Activated CD4-positive, alpha-beta T cell treated with anti-CD3 and anti-CD28 coated beads, Interleukin-2, amount 50 U/mL, for 4 hours (primary cell): ENCODE data around the gene LDLRAD4.
A peak's percentile ranks its signal among the peaks of the same experiment; 100 is the strongest.

ENCODE experiments used
- DNase-seq, 2 experiments: peaks; one replicate each; pipeline ENCODE4 v3.0.0-alpha.2; 2020

Gene LDLRAD4

DNA sequence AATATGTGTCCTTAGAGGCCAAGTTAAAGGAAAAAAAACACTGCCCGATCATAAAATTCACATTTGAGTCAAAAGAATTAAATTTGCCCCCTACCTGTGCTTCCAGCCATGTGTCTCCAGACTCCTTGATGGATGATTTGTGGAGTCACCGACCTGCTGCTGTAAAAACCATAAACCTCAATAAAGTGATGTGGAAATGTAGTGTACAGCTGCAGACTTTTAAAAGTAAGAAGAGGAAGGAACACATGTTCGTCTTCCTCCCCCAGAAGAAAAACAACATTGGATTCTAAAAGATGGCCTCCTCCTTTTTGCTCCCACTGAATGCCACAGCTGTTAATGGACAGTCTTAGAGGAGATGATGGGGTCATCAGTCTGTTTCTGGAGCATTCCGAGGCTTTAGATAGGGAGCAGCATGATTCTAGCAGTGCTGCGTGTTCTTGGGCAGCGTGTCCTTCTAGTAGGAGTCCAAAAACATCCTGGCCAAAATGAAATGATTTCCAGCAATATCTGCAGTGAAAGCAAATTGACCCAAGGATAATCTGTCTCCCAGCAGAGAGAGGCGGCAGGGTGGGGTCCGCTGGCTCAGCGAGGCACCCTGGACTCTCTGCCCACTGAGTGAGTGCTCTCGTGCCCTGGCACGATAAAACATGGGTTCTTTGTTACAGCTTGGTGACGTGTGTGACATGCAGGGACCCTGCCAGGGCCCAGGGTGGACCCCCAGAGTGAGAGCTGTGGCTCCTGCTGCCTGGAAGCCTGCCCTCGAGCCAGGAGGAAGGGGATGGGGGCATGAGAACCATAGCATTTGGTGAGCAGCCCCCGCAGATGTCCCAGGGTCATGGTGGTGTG lies 311.7 kb downstream of the LDLRAD4 start:
- no peak for DNase-seq

DNA sequence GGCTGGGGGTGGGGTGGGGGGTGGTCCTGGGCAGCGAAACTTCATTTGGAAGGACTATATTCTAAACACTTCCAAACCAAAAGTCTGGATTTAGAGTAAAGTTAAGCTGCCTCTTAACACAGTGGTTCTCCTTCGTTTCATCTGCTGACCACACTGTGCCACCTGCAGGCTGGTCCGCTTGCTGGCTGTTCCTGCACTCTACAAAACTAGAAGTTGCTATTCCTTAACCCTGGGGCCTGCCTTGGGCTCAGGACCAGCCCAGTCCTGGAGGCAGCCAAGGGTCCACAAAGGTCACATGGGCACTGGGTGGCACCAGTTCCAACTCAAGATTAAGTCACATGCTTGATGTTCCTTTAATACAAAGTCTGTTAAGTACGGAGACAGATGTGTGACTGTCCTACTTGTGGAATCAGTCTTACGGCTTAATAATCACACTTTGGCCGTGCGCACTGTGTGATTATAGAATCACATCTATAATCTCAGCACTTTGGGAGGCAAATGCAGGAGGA lies 312.4 kb downstream of the LDLRAD4 start:
- DNase-seq = no peak

DNA sequence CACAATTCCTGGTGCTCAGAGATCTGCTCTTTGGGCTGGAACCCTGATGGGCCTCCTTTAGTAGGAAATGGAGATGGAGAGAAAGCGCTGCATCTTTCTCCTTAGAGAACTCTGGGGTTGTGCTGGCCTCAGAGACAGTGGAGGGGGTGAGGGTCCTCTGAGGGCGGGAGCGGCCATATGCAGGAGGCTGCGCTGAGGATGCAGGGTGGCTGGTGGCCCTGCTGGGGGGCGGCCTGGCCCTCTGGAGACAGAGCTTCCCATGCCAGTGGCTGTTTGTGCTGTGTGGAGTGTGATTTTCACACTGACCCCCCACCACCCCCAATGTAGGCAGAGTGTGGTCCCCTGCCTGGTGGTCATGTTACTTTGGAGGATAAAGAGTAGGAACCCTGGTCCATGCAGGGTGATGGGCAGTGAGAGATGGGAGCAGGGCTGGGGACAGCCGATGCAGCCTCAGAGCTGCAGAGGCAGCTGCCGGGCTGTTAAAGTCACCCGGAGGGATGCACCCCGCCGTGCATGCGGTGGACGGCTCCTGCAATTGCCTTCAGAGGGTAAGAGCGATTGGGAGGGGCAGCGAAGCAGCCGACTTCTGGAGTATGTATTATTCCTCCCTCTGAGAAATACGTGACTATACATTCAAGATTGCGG lies 313.2 kb downstream of the LDLRAD4 start:
- no peak for DNase-seq

- DNase-seq = no peak
Observed at GRCh38 chr18:13532406-13533075, 314.0 kb downstream of the LDLRAD4 start.

GRCh38 chr18:13534631-13535030 lies 316.1 kb downstream of the LDLRAD4 start:
- DNase-seq = no peak

DNA sequence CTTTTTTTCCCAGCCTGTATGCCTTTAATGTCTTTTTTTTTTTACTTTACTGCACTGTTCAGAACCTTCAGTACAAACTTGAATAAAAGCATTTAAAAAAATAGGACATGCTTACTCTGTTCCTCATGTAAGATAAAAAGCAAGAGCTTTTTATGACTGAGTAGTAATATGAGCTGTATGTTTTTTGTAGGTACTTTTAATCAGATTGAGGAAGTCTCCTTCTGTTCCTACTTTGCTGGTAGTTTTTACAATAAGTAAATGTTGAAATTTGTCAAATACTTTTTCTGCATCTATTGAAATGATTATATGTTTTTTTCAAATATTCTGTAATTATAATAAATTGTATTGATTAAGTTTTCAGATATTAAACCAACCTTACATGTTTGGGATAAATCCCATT lies 318.0 kb downstream of the LDLRAD4 start:
- DNase-seq = no peak

DNA sequence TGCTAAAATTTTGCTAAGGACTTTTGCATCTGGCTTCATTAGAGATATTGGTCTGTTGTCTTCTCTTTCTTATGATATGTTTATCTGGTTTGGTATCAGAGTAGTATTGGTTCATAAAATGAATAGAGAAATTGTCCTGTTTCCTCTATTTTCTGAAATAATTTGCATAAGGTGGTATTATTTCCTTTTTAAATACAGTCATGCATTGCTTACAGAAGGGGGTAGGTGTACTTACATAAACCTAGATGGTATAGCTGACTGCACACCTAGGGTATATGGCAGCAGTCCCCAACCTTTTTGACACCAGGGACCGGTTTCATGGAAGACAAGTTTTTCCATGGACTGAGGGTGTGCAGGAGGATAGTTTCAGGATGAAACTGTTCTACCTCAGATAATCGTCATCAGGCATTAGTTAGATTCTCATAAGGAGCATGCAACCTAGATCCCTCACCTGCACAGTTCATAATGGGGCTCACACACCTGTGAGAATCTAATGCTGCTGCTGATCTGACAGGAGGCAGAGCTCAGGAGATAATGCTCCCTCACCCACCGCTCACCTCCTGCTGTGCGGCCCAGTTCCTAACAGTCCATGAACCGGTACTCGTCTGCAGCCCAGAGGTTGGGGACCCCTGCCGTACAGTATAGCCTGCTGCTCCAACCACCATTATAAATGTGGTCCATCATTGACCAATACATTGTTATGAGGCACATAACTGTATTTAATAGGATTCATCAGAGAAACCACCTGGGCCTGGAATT lies 318.6 kb downstream of the LDLRAD4 start:
- DNase-seq = no peak

DNA sequence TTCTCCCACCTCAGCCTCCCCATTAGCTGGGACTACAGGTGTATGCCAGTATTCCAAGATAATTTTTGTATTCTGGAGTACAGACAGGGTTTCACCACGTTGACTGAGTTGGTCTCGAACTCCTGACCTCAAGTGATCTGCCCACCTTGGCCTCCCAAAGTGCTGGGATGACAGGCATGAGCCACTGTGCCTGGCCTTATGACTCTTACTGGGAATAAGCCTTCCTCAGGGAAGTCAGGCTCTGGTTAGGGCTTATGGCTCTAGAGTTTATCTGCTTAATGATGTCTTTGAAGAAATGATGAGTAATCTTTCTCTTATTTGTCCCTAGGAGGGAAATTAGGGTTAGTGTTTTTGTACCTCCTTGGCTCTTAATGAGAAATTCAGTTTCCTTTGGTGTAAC lies 320.1 kb downstream of the LDLRAD4 start:
- no peak for DNase-seq

DNA sequence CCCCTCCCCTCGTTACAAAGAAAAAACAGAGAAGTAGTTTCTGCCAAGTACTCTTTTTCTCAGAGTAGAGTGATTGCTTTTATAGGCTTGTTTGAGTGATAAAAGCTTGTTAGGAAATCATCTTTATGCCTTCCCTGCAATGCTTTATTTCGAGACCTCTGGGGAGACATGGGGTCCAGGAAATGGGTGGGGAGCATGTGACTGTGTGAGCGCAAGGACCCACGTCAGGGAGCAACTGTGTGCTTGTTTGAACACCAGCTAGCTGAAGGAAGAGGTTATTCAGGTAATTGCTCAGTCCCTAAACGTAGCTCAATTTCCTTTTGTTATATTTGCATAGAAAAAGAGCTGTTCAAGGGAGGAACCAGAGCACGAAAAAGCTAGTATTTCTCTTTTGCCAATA lies 320.5 kb downstream of the LDLRAD4 start:
- DNase-seq = no peak

DNA sequence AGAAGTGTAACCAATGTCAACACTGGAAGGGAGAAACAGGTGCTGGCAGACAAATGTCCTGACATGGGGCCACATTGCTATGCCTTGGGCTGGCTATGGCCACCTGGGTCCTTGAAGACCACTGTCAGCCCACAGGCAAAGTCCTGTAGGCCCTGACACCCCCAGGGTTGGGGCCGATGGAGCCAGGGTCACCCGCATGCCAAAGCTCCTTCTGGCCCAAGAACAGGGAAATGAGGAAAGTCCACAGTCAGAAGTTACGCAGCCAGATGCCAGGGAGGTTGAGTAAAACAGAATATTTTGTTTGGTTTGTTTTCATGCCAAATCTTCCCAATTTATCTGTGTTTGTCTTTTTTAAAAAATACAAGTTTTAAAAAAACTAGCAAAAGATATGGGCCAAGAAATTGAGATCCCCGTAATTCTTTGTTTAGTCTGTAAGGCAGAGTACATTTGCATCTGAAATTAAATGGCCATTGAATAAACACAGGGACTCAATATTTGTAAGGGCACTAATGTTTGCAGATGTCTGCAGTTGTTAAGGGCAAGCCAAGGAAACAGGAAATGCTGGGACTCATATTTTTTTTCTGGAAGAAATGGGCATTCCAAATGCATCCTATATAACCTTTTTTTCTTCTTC lies 321.4 kb downstream of the LDLRAD4 start:
- no peak for DNase-seq

DNA sequence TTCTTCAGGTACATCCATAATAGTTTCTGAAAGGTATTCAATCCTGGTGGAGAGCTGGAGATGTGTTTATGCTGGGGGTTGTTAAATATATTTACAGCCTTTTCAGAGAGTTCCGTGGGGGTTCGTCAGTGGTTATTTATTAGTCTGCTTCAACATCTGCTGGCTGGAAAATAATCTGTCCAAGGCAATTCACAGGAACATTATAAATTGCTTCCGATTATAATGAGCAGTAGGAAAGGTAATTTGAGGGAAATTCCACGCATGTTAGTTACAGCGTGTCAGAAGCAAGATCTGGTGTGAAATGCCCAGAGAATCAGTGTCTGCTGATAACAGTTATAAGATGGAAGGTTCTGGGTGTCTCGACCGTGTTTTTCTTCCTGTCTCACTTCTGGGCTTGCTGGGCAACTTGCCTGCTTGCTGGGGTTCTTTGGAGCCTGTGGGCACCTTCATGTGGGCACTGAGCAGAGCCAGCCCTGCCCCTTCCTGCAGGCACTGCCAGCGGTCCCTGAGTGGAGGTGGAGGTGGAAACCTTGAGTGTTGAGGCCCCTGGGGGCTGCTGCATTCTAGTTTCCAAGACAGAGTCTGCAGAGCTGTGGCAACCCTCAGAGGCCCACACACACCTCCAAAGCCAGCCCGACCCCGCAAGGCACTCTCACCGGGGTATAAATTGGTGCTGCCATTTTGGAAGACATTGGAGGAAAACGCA lies 322.1 kb downstream of the LDLRAD4 start:
- peak in 1 of 2 experiments; percentile 7 for DNase-seq

- no peak for DNase-seq
Observed at GRCh38 chr18:13541621-13542519, 323.3 kb downstream of the LDLRAD4 start.

- no peak for DNase-seq
Observed at GRCh38 chr18:13542520-13542847, 323.9 kb downstream of the LDLRAD4 start.

GRCh38 chr18:13543144-13543543 lies 324.6 kb downstream of the LDLRAD4 start:
- no peak for DNase-seq

DNA sequence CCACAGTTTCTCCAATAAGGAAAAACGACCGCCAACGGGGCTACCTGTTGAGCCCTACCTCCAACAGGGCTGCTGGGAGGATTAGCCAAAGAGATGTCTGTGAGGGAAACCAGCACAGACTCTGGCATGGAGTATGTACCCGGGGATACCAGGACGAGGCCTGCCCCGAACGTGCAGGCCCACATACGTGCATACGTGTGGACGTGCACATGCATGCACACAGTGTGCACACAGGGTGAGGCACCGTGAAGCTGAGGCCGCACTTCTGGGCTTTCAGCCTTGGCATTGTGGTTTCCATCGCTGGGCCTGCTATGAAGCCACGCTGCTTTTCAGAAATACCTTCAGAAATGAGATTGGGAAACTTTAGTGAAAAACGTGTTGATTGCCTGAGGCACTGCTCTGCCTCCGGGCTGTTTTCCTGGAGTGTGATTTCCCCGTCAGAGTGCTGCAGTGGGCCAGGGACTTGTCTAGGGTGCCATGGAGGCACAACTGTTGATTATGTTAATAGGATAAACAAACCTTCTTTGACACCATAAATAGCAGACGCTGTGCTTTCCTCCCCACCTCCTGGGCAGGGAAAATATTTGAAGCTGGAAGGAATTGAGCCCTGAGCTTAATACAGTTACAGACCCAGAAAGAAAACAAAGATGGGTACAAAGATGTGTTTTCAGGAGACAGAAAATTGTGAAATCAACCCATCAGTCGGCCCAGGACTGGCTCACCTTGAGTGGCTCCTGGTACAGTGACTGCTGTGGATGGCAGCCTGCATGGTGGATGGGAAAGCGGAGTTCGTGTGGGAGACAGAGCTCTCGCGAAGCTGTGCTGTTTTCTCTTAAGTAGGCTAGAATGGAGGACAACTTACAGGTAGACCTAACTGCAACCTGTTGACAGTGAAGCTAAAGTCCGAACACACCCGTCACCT lies 325.5 kb downstream of the LDLRAD4 start:
- DNase-seq = no peak

DNA sequence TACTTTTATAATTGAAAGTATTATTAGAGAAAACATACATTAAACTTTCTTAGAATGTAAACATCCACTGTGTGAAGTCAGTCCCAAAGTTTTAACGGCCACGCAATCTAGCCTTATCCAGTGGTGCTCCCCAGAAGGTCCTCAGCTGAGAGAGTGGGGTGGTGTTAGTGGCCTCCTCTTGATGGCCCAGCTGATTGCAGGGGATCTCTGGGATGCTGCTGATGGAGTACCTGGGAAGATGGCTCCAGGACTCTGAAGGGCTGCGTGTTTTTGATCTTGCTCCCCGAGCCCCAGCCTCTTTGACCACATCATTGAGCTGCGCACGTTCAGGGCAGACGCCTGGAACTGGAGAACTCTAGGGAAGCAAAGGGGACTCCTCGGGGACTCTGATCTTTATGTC lies 326.4 kb downstream of the LDLRAD4 start:
- no peak for DNase-seq

GRCh38 chr18:13545514-13545913 lies 327.0 kb downstream of the LDLRAD4 start:
- no peak for DNase-seq

DNA sequence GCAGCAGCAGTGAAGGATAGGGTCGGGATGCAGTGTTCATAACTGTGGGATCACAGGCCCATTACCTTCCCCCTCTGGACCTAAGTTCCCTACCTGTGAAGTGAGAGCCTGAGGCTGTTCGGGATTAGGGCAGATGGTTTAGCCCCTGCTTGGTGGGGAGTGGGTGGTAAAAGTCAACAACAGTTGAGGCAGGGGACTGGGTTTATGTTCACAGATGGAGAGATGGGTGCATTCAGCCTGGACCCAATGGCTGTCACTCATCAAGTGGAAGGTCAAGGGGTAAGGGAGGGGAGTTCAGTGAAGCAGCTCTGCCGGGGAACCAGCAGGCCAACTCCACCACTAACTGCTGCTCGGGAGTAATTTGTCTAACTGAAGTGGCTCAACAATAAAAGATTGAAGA lies 327.4 kb downstream of the LDLRAD4 start:
- no peak for DNase-seq

DNA sequence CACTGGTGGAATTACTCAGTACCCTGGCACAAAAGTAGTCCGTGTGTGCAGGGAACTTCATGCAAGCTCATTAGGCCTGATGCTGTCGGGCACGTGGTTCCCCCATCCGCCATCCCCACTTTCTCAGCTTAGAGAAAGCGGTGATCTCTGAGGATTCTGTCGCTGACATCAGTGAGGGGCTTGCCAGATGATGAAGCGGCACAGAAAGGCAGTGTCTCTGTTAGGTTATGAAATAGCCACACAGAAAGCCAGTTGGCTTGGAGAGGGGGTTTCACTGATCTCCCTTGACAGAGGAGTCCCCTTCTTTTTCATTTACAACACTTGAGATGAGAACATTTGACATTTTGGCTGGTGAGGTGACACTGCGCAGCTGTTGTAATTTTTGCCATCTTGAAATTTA lies 328.1 kb downstream of the LDLRAD4 start:
- DNase-seq = no peak

DNA sequence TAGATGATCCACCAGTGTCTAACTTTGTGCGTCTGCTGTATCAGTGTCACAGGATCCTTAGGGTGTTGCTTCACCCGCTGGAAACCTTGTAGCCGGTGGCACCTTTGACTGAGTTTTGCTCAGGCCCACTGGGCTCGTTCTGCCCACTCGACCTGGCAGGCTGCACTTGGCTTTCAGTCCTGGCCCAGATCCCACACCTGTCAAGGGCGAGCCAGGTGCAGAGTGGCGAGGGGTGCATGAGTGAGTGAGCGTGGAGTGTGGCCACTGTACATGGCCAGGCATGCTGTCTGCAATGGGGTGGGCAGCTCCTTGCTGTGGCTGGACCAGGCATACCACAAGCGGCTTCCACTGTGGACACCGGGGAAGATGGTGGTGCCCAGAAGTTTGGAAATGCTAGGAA lies 328.8 kb downstream of the LDLRAD4 start:
- no peak for DNase-seq
